OCI-LY1 (cell line): ENCODE measurements around the gene MPP4.

Source experiments
- CTCF ChIP-seq: fragments of 200-600 bp; sonication (generic), shearing (Covaris generic); IDR thresholded peaks from 2 replicates; pipeline ENCODE4 v1.5.1; 2017; ENCODE audit warnings: mild to moderate bottlenecking, antibody characterized with exemption, low read length, moderate library complexity, mixed read lengths
- EZH2 ChIP-seq: fragments of 200-600 bp; sonication (generic), shearing (Covaris generic); IDR thresholded peaks from 2 replicates; pipeline ENCODE4 v1.8.0; 2017; ENCODE audit warnings: borderline replicate concordance, mixed run types, mild to moderate bottlenecking, antibody characterized with exemption, low read length, moderate library complexity, mixed read lengths

GRCh38 chr2:201685156-201685555 lies 13.3 kb downstream of the MPP4 start:
- TF ChIP-seq EZH2 (no peak), CTCF (no peak)
